HG03575 (cell line): ENCODE data around the gene NAB1.
"Not testable (repeated sequence)": the region's sequence is repeated elsewhere in the genome, so short reads cannot be mapped to it uniquely, and the experiment has no call there.

Experiments
- ATAC-seq: cut with Tn5 transposase; IDR thresholded peaks from one replicate; pipeline ENCODE4 v1.9.1; 2021; ENCODE audit not compliant: unreplicated experiment, insufficient number of reproducible peaks, low FRiP score; ENCODE audit errors: extremely low read depth

Gene NAB1

DNA sequence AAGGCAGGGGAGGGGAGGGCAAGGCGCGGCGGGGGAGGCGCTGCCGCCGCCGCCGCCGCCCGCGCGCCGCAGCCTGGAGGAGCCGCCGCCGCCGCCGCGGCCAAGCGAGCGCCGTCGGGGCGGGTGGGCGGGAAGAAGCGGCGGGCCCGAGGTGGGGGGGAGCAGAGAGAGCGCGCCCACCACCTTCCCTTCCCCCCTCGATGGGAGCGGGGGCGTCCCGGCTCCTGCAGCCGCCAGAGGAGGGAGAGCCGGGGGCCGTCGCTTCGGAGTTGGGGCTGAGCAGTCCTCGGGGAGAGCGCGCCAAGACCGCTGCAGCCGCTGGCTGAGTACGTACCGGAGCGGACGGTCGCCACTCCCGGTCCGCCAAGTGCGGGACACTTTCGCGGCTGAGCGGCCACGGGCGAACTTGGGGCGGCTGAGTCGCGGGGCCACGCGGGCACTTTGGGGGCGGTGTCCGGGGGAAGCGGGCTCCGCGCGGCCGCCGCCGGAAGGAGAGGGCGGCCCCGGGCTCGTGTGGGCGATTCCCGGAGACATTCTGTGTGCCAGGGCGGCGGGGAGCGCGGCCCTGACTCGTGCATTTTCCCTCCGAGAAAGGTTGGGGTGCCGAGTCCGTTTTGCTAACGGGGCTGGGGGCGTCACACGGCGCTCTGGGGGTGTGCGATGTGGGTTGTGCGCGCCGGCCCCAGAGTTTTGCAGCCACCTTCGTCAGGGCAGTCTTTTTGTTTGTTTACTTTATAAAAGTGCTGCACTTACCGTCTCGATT lies at the start of gene NAB1:
Gene NAB1 (plus strand): TSS at position 49 of the 763 bp plus-strand sequence. CDS start 10,094 bp downstream, outside the sequence.
- no peak for ATAC-seq

GRCh38 chr2:190599546-190600220 lies 49.2 kb upstream of the NAB1 start:
- no peak for ATAC-seq

DNA sequence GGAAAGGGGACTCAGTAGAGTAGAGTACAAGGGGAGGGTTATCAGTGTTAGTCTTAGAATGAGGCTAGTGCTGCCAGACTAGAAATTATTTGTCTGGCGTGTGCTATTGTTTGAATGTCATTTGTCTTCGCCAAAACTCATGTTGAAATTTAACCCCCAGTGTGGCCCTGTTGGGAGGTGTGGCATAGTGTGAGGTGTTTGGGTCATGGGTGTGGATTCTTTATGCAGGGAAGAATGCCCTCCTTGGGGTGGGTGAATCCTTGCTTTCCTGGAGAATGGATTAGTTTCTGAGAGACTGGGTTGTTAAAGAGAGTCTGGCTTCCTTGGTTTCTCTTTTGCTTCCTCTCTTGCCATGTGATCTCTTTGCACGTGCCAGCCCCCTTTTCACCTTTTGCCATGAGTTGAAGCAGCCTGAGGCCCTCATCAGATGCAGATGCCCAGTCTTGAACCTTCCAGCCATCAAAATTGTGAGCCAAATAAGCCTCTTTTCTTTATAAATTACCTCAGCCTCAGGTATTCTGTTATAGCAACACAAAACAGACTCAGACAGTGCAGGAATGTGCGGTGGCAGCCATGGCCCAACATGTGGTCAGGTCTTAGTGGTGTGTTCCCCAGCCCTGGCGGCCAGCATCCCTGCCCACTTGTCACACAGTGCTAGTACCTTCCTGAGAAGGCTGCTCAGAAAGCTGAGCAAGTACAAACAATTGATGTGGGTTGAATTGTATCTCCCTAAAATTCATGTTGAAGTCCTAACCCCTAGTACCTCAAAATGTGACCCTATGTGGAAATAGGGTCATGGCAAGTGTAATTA lies 48.4 kb upstream of the NAB1 start:
- ATAC-seq = no peak

DNA sequence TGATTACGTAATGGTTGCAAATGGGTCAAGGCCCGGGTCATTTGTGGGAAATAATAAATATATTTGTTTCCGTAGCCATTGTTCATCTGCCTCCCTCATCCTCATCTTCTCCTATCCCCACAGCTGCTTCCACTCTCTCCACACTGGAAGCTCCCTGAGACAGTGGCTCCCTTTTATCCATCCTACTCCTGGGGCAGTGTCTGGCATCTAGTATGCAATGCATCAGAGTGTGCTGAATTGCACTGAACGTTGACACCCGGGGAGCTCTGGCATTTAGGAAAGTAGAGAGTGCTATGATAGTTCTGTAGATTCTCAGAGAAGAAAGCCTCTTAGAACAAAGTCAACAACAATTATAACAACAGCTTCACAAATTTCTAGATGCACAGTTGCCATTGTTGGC lies 45.5 kb upstream of the NAB1 start:
- no peak for ATAC-seq

- ATAC-seq = no peak
Measured at GRCh38 chr2:190607014-190607597, 41.8 kb upstream of the NAB1 start.

DNA sequence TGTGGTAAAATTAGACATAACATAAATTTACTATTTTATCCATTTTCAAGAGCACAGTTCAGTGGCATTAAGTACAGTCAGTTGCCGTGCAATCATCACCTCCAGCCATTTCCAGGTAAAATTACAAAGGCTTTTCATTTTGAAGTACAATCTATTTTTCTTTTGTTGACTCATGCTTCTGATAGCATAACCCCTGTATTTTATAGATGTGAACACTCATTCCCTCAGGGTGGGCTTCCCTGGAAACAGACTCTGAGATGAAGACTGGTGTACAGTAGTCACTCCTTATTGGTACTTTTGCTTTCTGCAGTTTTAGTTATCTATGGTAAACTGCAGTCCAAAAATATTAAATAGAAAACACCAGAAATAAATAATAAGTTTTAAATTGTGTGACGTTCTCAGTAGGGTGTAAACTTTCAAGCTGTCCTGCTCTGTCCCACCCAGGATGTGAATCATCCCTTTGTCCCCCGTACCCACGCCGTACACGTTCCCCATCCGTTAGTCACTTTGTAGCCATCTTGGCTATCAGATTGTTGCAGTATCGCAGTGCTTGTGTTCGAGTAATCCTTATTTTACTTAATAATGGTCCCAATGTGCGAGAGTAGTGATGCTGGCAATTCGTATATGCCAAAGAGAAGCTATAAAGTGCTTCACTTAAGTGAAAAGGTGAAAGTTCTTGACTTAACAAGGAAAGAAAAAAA lies 41.1 kb upstream of the NAB1 start:
- no peak for ATAC-seq

- ATAC-seq = not testable (repeated sequence)
Measured at GRCh38 chr2:190608863-190609262, 40.0 kb upstream of the NAB1 start.

DNA sequence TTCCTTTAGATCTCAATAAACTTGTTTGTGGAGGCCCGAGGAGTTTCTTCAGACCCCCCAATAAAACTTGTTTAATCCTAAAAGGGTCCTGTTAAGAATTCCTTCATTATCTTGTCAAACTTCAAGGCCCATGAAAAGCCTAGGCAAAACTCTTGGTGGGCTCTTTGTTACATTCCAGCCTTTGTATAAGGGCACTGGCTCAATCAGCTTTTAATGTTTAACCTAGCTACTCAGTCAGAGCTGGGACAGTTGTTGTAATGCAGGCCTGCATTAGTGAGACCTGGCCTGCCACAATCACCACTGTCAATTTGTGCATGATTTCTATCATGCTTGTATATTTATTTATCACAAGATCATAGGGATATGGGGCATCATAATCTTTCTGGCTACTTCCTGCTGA lies 39.5 kb upstream of the NAB1 start:
- ATAC-seq = not testable (repeated sequence)

- ATAC-seq = not testable (repeated sequence)
Measured at GRCh38 chr2:190610528-190610927, 38.4 kb upstream of the NAB1 start.

DNA sequence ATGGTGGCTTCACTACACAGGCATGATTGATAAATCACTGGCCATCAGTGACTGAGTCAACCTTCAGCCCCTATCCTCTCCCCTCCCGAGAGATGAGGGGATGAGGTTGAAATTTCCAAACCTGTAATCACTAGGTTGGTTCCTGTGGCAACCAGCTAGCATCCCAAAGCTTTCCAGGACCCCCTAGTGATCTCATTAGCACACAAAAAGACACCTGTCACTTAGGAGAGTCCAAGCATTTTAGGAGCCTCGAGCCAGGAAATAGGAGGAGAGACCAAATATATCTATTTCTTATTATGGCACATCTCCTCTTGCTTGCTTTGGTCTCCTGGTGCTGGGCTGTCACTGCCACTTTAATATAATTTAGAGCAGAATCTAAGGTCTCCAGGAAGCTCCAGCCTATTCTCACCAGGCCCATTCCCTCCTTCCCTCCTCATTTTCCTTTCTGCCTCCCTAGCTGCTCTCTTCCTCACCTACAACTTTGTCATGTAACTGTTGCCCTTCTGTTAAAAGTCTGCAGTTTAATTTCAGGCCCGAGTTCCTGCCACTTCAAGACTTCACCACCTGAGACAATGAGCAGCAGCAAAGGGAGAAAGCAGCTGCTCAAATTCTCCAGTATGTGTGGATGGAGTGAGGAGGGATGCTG lies 33.2 kb upstream of the NAB1 start:
- no peak for ATAC-seq

GRCh38 chr2:190618030-190618429 lies 30.9 kb upstream of the NAB1 start:
- no peak for ATAC-seq

DNA sequence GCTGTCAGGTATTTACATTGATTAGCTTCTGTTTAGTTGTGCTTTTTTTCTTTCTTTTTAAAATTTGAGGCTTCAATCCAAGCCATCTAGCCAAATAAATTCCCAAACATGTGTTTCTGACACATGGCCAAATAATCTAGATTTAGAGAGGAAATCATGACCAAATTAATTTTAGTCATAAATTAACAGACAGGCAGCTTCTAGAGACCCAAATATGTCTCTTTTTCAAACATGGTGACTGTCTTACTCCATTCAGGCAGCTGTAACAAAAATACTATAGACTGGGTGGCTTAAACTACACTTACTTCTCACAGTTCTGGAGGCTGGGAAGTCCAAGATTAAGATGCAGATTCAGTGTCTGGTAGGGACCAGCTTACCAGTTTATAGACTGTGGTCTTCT lies 23.2 kb upstream of the NAB1 start:
- ATAC-seq = no peak

DNA sequence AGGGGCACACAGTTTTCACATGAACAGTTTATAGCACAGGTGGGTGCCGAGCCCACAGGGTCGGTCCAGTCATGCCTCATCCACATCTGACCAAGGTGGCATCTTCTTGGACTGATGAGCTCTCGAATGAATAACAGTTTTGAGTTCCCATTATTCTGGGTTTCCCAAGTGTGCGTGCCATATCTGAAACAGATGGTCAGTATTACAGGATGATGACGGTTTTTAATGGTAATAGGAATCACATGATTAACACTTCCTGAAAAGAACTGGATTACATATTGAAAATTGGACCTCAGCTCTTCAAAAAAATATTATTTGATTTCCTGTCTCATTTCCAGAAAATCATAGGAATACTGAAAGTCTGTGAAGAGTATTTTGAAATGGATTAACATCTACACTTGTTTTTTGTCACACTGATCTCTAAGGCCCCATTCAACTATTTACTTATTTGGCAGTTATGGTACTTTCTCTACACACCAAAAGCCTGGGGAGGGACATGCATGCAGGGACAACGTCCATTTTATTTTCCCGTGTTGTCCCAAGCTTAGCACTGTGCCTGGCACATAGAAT lies 22.2 kb upstream of the NAB1 start:
- no peak for ATAC-seq

- no peak for ATAC-seq
Measured at GRCh38 chr2:190627448-190628412, 21.2 kb upstream of the NAB1 start.

GRCh38 chr2:190628591-190629319 lies 20.1 kb upstream of the NAB1 start:
- ATAC-seq = no peak

DNA sequence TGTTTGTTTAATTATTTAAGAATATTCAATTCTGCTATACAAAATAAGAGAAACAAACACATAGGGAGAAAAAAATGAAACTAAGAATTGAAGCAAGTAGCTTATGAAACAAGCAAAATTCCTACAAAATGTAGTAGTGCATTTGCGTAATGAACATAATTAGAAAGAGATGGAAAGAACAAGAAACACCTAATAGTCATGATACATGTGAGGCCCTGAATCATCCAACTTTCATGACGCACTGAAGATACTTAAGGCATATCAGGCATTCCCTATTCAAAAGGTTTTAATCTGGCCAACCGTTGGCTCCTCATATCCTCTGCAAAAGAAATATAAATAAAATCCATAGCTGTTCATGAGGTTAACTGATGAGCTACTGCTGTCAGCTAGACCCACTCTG lies 14.5 kb upstream of the NAB1 start:
- ATAC-seq = no peak
